Fibroblast of skin of right biceps (primary cell): ENCODE results near the gene CXCL11.
"Not testable (repeated sequence)": the region's sequence is repeated elsewhere in the genome, so short reads cannot be mapped to it uniquely, and the experiment has no call there.

Experiments
- DNase-seq: peaks from one replicate; pipeline ENCODE4 v3.0.0-alpha.2; 2013

CXCL11 gene

DNA sequence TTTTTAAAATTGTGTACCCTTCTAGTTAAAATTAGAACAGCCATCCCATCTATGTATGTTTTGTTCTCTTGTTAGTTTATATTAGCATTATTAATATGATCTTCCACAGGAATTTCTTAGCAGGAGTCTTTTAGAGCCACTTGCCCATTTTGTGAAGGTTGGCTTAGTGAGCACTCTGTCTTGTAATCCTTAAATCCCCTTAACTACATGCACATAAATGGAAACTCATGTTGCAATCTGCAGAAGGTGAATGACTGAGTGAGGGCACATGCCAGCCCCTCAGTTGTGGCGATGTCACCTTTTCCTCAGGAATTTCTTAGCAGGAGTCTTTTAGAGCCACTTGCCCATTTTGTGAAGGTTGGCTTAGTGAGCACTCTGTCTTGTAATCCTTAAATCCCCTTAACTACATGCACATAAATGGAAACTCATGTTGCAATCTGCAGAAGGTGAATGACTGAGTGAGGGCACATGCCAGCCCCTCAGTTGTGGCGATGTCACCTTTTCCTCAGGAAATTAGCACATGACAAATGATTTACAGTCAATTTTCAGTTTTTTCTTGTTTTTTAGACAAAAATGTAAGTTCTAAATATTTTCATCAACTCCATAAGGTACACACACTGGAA, 37.2 kb downstream of the CXCL11 start:
- not testable (repeated sequence) for DNase-seq

GRCh38 chr4:75997946-75998345, 37.9 kb downstream of the CXCL11 start:
- no peak for DNase-seq

GRCh38 chr4:75997081-75997480, 38.8 kb downstream of the CXCL11 start:
- no peak for DNase-seq

DNA sequence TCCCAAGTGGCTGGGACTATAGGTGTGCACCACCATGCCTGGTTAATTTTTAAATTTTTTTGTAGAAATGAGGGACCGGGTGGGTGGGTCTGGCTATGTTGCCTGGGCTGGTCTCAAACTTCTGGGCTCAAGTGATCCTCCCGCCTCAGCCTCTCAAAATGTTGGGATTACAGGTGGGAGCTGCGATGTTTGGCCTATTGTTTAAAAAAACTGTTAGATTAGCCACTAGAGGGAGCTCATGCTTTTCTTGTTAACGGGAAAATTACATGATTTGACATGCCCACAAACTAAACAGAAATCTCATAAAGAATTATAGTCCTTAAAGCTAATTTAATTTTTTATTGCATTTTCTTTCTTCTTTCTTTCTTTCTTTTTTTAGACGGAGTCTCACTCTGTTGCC, 40.1 kb downstream of the CXCL11 start:
- DNase-seq, result peak; percentile 41

DNA sequence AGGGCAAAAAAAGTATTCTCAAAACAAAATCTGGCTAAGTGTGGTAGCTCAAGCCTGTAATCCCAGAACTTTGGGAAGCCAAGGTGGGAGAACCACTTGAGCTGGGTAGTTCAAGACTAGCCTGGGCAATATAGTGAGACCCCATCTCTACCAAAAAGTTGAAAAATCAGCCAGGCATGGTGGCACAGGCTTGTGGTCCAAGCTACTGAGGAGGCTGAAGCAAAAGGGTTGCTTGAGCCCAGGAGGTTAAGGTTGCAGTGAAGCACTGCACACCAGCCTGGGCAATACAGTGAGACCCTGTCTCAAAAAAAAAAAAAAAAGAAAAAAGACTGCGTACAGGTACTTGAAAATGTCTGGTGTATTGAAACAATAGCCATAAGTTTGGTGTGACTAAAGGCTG, 43.4 kb downstream of the CXCL11 start:
- no peak for DNase-seq

GRCh38 chr4:75989846-75990528, 45.9 kb downstream of the CXCL11 start:
- DNase-seq, result peak; percentile 1

DNA sequence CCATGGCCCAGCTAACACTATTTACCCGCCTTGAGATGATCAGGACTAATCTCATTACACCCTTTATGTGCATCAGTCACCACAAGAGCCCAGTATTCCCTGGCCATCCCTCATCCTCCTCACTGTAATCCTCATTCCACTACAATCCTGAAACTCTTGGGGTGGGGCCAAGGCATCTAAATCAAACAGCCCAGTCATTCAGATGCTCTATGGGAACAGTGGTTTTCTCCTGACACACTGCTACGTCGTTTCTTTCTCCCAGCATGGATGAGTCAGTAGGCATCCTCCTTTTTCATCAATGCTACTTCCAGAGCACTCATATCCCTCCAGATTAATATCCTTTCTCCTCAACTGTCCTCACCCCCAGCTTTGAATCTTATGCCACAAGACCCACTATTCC, 50.8 kb downstream of the CXCL11 start:
- peak; percentile 95 for DNase-seq
